ENCODE data around the gene CXCL16.

Gene CXCL16, protein sequence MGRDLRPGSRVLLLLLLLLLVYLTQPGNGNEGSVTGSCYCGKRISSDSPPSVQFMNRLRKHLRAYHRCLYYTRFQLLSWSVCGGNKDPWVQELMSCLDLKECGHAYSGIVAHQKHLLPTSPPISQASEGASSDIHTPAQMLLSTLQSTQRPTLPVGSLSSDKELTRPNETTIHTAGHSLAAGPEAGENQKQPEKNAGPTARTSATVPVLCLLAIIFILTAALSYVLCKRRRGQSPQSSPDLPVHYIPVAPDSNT

DNA sequence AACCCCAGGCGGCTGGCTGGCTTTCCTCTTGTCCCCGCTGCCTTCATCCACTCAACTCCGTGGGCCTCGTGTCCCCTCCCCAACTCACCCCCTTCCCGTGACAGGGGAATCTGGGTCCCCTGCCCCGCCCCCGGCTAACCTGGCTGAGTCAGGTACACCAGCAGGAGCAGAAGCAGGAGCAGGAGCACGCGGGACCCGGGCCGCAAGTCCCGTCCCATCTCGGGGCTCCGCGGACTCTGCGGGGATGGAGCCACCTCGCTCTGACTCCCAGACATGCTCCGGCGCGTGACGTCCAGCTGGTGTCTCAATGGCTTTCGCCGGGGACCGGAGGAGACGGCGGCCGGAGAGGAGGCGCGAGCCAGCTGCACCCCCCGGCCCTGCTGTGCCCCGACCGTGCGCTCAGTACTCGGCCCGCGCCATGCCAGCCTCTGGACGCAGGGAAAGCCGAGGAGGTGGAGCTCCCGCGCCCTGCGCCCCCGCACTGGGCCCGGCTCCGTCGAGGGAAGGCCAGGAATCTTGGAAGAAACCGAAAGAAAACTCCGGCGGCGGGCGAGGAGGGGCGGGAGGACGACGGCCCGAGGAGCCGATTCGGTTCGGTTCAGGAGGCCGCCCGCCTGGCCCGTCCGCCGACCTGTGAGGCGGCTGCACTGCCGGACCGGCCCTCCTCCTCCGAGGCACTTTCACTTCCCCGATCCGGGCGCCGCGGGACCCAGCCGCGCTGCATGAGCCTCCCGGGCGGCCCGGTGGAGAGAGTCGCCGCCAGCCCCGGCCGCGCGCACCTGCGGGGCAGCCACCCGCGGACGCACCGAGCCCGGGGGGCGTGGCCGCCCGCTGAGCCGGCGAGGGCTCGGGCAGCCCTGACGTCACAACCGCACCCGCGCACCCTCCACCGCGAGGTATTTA is at the start of gene CXCL16, which contains the start of gene ZMYND15:
Gene CXCL16 (minus strand): TSS at position 807 of the 903 bp plus-strand sequence. CDS start 589 bp downstream, at position 218.
Gene ZMYND15 (plus strand): TSS at position 712 of the 903 bp plus-strand sequence. CDS start 716 bp downstream, outside the sequence.
- Histone ChIP-seq H3K27me3 (ENCODE audit: insufficient read depth, low read length) (peaks cover 87% of the 10 kb centered on the region), H3K4me1 (ENCODE audit: insufficient read depth, low read length) (peaks cover 4% of the 10 kb centered on the region; the same call in 1 of the 2 replicates), H3K9me3 (ENCODE audit: insufficient read depth, low read depth, low read length) (no peaks in the 10 kb centered on the region), H3K9ac (ENCODE audit: low read depth, low read length) (no peak within 1 kb of the TSS), H3K4me3 (ENCODE audit: low read length) (peak within 1 kb of the TSS; percentile 65), H3K27ac (ENCODE audit: low read length) (no peak within 1 kb of the TSS), H3K36me3 (ENCODE audit: insufficient read depth, low read depth, low read length) (no peaks in the 10 kb centered on the region)

DNA sequence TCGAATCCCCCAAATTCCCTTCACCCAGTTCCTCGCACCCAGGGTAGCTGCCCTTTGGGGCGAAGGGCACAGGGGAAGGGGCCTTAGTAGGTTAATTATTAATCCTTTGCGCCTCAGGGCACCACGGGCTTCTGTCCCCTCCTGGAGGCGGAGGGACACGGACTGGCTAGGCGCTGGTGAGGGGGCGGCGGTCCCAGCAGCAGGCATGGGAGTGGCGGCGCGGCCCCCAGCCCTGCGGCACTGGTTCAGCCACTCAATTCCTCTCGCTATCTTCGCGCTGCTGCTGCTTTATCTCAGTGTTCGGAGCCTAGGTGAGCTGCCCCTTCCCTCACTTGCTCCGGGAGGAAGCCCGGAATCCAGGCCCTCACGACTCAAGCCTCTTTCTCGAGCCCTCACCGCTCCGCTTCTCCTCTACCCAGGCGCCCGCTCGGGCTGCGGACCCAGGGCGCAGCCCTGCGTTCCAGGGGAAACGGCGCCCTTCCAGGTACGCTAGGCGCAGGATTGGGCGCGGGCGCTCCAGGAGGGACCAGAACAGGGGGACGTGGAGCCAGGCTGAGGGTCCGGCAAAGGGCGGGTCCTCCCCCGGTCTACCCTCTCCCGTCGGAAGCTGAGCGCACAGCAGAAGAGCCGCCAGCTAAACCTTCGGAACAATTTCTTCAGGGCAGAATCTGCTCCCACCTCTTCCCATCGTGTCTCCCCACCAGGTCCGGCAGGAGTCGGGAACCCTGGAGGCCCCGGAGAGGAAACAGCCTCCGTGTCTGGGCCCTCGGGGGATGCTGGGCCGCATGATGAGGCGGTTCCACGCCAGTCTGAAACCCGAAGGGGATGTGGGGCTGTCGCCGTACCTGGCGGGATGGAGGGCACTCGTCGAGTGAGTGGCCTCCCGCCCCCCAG is 49.3 kb upstream of the CXCL16 start, which contains the start of gene GLTPD2:
Gene GLTPD2 (plus strand): TSS at position 158 of the 894 bp plus-strand sequence. CDS start 48 bp downstream, at position 206.
- Histone ChIP-seq H3K4me1 (ENCODE audit: insufficient read depth, low read length) (peaks cover 3% of the 10 kb centered on the region; the same call in 1 of the 2 replicates), H3K27ac (ENCODE audit: low read length) (no peak within 1 kb of the TSS), H3K36me3 (ENCODE audit: insufficient read depth, low read depth, low read length) (no peaks in the 10 kb centered on the region), H3K9ac (ENCODE audit: low read depth, low read length) (peak within 1 kb of the TSS; percentile 56), H3K4me3 (ENCODE audit: low read length) (peak within 1 kb of the TSS; percentile 77), H3K27me3 (ENCODE audit: insufficient read depth, low read length) (peaks cover 74% of the 10 kb centered on the region), H3K9me3 (ENCODE audit: insufficient read depth, low read depth, low read length) (no peaks in the 10 kb centered on the region)

DNA sequence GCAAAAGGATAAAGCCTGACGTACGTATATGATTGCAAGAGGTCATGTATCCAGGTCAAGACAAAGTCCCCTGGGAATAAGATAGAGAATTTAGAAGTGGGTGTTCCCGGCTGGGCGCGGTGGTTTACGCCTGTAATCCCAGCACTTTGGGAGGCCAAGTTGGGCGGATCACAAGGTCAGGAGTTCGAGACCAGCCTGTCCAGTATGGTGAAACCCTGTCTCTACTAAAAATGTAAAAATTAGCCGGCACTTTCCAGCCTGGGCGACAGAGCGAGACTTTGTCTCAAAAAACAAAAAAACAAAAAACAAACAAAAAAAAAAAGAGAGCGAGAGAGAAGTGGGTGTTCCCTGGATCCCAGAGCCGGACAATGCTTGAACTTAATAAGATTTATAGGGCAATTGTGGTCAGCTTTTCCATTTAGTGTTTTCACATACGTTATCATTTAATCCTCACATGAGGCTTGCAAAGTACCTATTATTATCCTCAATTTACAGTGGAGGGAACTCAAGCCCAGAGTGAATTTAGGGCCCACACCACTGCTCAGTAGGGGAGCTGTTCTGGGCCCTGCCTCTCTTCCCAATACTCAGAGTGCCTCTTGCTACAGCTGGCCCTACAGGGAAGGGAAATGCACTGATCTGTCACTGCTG is 48.6 kb upstream of the CXCL16 start:
- Histone ChIP-seq H3K36me3 (ENCODE audit: insufficient read depth, low read depth, low read length) (no peaks in the 10 kb centered on the region), H3K4me3 (ENCODE audit: low read length) (peak overlapping the region; percentile 77), H3K4me1 (ENCODE audit: insufficient read depth, low read length) (peaks cover 3% of the 10 kb centered on the region; the same call in 1 of the 2 replicates), H3K9me3 (ENCODE audit: insufficient read depth, low read depth, low read length) (no peaks in the 10 kb centered on the region), H3K27me3 (ENCODE audit: insufficient read depth, low read length) (peaks cover 79% of the 10 kb centered on the region), H3K9ac (ENCODE audit: low read depth, low read length) (no peak overlapping the region), H3K27ac (ENCODE audit: low read length) (no peak overlapping the region)

DNA sequence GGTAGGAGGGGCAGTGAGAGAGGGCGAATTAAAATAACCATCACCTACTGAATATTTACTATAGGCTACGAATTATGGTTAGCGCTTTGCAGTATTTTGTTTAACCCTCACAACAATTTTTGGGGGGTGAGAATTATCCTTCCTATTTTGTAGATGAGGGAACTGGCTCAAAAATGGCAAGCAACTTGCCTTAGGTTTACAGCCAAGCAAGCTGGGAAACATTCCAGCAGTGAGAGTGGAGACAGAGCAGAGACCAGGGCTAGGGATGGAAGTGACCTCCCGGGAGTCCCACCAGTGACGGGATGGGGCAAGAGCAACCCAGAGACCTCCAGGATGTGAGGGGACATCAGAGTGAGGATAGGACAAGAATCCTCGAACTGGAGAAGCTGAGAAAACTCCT is 46.8 kb upstream of the CXCL16 start:
- H3K27ac ChIP-seq (ENCODE audit: low read length) = no peak overlapping the region
- H3K9me3 ChIP-seq (ENCODE audit: insufficient read depth, low read depth, low read length) = no peaks in the 10 kb centered on the region
- no peak overlapping the region for H3K9ac ChIP-seq (ENCODE audit: low read depth, low read length)
- no peaks in the 10 kb centered on the region for H3K36me3 ChIP-seq (ENCODE audit: insufficient read depth, low read depth, low read length)
- H3K27me3 ChIP-seq (ENCODE audit: insufficient read depth, low read length) = peaks cover 72% of the 10 kb centered on the region
- H3K4me1 ChIP-seq (ENCODE audit: insufficient read depth, low read length) = peaks cover 3% of the 10 kb centered on the region; the same call in 1 of the 2 replicates
- H3K4me3 ChIP-seq (ENCODE audit: low read length) = no peak overlapping the region

DNA sequence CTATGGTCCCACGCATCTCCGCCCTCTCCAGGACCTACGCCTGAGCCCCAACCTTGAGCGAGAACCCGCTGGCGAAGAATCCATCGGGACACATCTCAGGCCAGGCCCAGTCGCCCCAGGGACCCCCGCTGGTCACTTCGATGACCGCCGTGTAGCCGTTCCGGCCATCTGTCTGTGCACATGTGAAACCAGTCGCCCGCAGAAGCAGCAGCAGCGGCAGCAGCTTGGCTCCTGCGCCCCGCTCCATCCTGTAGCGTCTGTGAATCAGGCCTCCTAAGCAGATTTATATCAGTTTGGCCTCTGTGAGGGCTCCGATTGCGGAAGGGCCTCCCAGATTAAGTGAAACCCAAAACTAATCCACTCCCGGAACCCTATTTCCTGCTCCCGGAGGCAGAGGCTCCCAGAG is 46.4 kb upstream of the CXCL16 start, which contains the start of gene VMO1:
Gene VMO1 (minus strand): TSS at position 259 of the 406 bp plus-strand sequence. CDS start 12 bp downstream, at position 247.
- no peak within 1 kb of the TSS for H3K27ac ChIP-seq (ENCODE audit: low read length)
- no peak within 1 kb of the TSS for H3K9ac ChIP-seq (ENCODE audit: low read depth, low read length)
- peaks cover 69% of the 10 kb centered on the region for H3K27me3 ChIP-seq (ENCODE audit: insufficient read depth, low read length)
- H3K36me3 ChIP-seq (ENCODE audit: insufficient read depth, low read depth, low read length) = no peaks in the 10 kb centered on the region
- no peaks in the 10 kb centered on the region for H3K9me3 ChIP-seq (ENCODE audit: insufficient read depth, low read depth, low read length)
- H3K4me3 ChIP-seq (ENCODE audit: low read length) = no peak within 1 kb of the TSS
- H3K4me1 ChIP-seq (ENCODE audit: insufficient read depth, low read length) = peaks cover 3% of the 10 kb centered on the region; the same call in 1 of the 2 replicates

DNA sequence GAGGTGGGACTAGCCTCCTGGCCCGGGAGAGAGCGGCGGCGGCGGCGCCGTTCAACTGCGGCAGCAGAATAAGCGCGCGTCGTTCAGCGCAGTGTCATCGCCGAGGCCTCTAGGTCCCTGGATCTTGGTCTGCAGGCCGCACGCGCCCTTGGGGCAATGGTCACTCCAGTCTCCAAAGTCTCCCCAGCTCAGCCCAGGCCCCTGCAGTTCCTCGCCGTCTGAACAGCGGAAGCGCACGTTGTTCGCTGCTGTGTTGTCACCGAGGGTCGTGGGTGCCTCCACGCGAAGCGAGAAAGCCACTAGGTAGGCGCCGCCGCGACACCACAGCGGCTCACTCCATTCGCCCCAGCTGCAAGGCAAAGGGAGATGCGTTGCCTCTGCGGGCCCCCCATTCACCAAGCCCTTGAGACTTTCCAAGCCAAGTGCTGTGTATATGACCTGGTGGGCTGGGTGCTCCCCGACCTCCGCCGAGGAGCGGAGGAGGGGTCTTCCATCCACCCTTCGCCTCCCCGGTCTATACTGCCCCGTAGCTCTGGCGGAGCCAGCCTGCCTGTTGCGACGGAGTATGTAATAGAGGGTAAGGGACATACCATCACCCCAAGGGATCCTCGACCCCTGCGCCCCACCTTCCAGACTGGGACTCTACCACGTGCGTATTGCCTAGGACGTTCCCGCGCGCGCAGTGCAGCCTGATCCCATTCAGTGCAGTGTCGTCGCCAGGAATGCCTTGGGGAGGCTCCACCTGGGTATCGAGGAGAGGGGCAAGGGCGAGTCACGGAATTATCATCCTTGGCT is 45.8 kb upstream of the CXCL16 start:
- Histone ChIP-seq H3K36me3 (ENCODE audit: insufficient read depth, low read depth, low read length) (no peaks in the 10 kb centered on the region), H3K27ac (ENCODE audit: low read length) (no peak overlapping the region), H3K27me3 (ENCODE audit: insufficient read depth, low read length) (peaks cover 63% of the 10 kb centered on the region), H3K4me1 (ENCODE audit: insufficient read depth, low read length) (peaks cover under 1% of the 10 kb centered on the region; the same call in 1 of the 2 replicates), H3K4me3 (ENCODE audit: low read length) (no peak overlapping the region), H3K9ac (ENCODE audit: low read depth, low read length) (no peak overlapping the region), H3K9me3 (ENCODE audit: insufficient read depth, low read depth, low read length) (no peaks in the 10 kb centered on the region)

DNA sequence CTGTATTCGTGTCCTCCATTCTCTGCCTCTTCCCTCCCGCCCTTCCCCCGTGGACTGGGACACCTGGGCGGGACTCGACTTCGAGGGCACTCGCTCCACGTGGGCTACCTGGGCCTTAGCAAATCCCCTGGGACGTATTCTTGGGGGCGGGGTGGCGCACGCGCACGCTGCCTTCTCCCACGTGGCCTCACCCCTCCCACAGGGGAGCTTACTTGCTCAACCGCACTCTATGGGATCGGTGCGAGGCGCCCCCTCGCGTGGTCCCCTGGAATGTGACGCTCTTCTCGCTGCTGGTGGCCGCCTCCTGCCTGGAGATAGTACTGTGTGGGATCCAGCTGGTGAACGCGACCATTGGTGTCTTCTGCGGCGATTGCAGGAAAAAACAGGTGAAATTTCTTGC is 42.9 kb upstream of the CXCL16 start:
- H3K4me3 ChIP-seq (ENCODE audit: low read length) = no peak overlapping the region
- H3K36me3 ChIP-seq (ENCODE audit: insufficient read depth, low read depth, low read length) = no peaks in the 10 kb centered on the region
- no peak overlapping the region for H3K9ac ChIP-seq (ENCODE audit: low read depth, low read length)
- peaks cover 38% of the 10 kb centered on the region for H3K27me3 ChIP-seq (ENCODE audit: insufficient read depth, low read length)
- H3K4me1 ChIP-seq (ENCODE audit: insufficient read depth, low read length) = no peaks in the 10 kb centered on the region; the same call in 1 of the 2 replicates
- no peak overlapping the region for H3K27ac ChIP-seq (ENCODE audit: low read length)
- H3K9me3 ChIP-seq (ENCODE audit: insufficient read depth, low read depth, low read length) = no peaks in the 10 kb centered on the region

DNA sequence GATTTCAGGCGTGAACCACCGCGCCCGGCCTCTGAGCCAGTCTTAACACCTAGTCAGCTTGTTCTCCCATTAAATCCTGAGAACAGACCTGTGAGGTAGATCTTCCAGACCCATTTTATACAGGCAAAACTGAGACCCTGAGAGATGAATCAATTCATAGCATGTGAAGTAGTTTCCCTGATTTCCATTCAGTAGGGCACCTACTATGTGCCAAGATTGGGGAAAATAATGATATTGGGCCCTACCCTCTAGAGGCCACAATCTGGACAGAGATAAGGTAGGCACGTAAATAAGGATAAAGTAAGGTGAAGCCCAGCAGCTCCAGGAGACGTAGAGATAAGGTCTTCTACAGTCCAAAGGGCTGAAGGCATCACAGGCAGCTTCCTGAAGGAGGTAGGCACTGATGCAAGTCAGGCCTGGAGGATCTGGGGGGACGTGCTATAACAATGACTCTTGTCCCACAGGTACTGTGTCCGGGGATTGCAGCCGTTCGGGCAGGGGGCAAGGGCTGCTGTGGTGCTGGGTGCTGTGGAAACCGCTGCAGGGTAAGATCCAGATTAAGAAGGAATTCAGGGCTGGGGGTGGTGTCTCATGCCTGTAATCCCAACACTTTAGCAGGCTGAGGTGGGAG is 40.7 kb upstream of the CXCL16 start:
- Histone ChIP-seq H3K4me3 (ENCODE audit: low read length) (no peak overlapping the region), H3K9ac (ENCODE audit: low read depth, low read length) (no peak overlapping the region), H3K36me3 (ENCODE audit: insufficient read depth, low read depth, low read length) (no peaks in the 10 kb centered on the region), H3K4me1 (ENCODE audit: insufficient read depth, low read length) (no peaks in the 10 kb centered on the region), H3K27me3 (ENCODE audit: insufficient read depth, low read length) (peaks cover 16% of the 10 kb centered on the region), H3K27ac (ENCODE audit: low read length) (no peak overlapping the region), H3K9me3 (ENCODE audit: insufficient read depth, low read depth, low read length) (no peaks in the 10 kb centered on the region)

DNA sequence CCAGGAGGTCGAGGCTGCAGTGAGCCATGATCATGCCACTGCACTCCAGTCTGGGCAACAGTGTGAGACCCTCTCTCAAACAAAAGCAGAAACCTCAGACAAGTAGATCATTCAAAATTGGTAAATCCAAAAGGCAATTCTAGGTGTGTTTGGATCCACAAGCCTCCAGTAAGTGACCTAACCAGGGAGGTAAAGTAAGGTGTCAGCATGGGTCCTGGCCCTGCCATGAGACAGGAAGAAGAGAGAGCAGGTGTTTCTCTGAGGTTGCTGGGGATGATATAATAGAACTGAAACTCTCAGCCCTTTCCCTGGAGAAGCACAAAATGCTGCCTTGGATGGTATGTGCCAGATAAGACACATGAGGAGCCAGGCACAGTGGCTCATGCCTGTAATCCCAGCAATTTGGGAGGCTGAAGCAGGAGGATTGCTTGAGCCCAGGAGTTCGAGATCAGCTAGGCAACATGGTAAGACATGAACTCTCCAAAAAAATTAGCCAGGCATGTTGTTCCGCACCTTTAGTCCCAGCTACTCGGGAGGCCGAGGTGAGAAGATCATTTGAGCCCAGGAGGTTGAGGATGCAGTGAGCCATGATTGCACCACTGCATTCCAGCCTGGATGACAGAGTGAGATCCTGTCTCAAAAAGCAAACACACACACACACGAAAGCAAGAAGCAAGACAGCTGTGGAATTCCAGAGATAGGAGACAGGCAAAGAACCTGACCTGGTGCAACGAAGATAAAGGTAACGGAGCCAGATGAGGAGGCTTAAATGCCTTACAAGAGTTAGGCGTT is 38.4 kb upstream of the CXCL16 start:
- Histone ChIP-seq H3K27ac (ENCODE audit: low read length) (no peak overlapping the region), H3K9me3 (ENCODE audit: insufficient read depth, low read depth, low read length) (no peaks in the 10 kb centered on the region), H3K9ac (ENCODE audit: low read depth, low read length) (no peak overlapping the region), H3K27me3 (ENCODE audit: insufficient read depth, low read length) (peaks cover 8% of the 10 kb centered on the region), H3K4me3 (ENCODE audit: low read length) (no peak overlapping the region), H3K4me1 (ENCODE audit: insufficient read depth, low read length) (no peaks in the 10 kb centered on the region), H3K36me3 (ENCODE audit: insufficient read depth, low read depth, low read length) (no peaks in the 10 kb centered on the region)

All from iPS-20b (cell line).